Right cardiac atrium (tissue), 5 donors: ENCODE measurements around the gene SLC41A2. TPM values are rescaled to one million over a fixed set of nuclear protein-coding genes. Genes with fewer than 3 reads are reported as not detected.

Experiments
- ATAC-seq, 2 donors: fragments of 200-7000 bp; cut with Tn5 transposase; one replicate each; pipeline versions ENCODE4 v1.8.0 to v1.9.1; 2020; ENCODE audit warnings: moderate library complexity in 2 of 2, mild to moderate bottlenecking in 1 of 2
- DNase-seq, 3 donors: peaks; one replicate each; pipeline ENCODE4 v3.0.0-alpha.2; 2020
- H3K27ac ChIP-seq: one replicate; pipeline ENCODE4 v1.5.1; 2013; ENCODE audit warnings: mild to moderate bottlenecking, low read length, control low read depth, moderate library complexity
- H3K27me3 ChIP-seq: one replicate; pipeline ENCODE4 v1.6.1; 2013; ENCODE audit not compliant: control insufficient read depth, insufficient read depth
- H3K4me1 ChIP-seq: one replicate; pipeline ENCODE4 v1.6.1; 2013; ENCODE audit warnings: low read length; ENCODE audit not compliant: control insufficient read depth, insufficient read depth
- H3K4me3 ChIP-seq: one replicate; pipeline ENCODE4 v1.5.1; 2013; ENCODE audit warnings: low read length, control low read depth
- H3K9me3 ChIP-seq: one replicate; pipeline ENCODE4 v1.6.1; 2013; ENCODE audit warnings: low read length; ENCODE audit not compliant: control insufficient read depth
- WGBS: extraction: QIAGEN DNeasy Blood & Tissue Kit; methylation state at CpG from one replicate; pipeline ENCODE4 v1.1.7; 2013; 5-methylcytosine and 5-hydroxymethylcytosine counted together
- intact Hi-C, 4 donors: fragments of 100-400 bp; cut with DNase I; formaldehyde crosslinking; loops; one replicate each; pipeline versions ENCODE4 v1.11.0 to v1.14.0; 2022 to 2023
- polyA plus RNA-seq: library from polyadenylated mRNA; stranded (reverse); fragments of 200-250 nt; gene quantifications from one replicate; pipeline ENCODE4 v1.2.3, GENCODE V29; 2013
- total RNA-seq, 4 donors: library from RNA; stranded (reverse); fragmentation: NEBNext Ultra II Directional; extraction: Animal tissue kit (Norgen Biotek cat#: 25700); gene quantifications; one replicate each; pipeline ENCODE4 v1.2.1, GENCODE V29; 2021
- donor health status: healthy with polysubstance abuse.
- donor health status: DM: no; HTN: yes; CAD: no.
- donor health status: DM: no; HTN: no; CAD: no.
- donor health status: DM: no; HTN: yes; CAD: no; lungs with severe emphysema.
- donor health status: DM: yes; HTN: yes; CAD: no.

SLC41A2 gene
- total and polyA plus RNA-seq, 5 donors = 1.2 to 15.7 (median 9.9) TPM

DNA sequence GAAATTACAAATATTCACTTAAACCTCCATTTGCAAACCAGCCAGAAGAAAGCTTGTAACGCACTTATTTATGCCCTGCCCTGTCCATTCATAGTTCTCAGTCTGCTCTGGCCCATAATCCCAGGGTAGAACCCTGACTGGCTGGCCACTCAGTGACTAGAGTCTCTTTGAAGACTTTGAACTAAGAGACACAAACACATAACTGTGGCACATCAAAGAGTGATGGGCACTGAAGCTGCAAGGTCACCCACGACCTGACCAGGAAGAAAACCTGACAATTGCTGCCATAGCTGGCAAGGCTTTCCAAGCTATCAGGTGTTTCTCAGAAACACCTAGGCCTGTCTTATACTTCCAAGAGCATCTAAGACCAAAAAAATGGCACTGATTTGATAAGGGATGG lies 28.7 kb downstream of the SLC41A2 start:
- no peak for DNase-seq
- intact Hi-C loops = no loop called here
- Histone ChIP-seq H3K27me3 (no peaks in the 10 kb centered on the region), H3K27ac (no peak overlapping the region), H3K4me3 (no peak overlapping the region), H3K9me3 (no peaks in the 10 kb centered on the region), H3K4me1 (no peaks in the 10 kb centered on the region)
- ATAC-seq = no peak
- WGBS = 83% methylated on average over 2 of the region's 2 CpGs

DNA sequence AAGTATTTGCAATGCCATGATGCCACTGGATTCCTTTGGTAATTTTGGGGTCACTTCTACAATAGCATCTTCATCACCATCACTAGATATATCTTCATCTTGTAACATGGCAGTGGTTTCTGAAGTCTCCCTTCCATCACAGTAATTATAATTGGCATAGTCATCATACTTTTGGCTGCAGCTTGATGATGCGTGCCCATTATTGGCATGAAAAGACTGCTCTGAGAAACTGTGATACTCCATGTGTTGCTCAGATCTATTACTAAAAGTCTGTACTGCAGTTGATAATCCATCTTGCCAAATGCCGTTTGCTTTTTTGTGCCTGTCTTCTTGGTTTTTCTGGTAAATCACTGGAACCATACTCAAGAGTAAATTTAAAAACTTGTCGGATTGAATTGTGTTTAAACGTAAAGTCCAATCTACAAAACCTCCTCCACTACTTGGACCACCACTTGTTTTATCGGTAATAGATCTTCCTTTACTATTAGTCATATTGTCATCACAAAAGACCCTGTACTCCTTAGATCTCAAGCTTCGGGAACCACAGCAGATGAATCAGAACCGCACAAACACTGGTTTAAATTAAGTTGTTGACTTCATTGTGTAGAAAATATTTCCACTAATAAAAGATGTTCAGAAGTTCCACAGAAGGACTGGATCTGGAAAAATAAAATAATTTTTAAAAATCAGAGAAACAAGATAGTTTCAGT lies 29.9 kb downstream of the SLC41A2 start:
- Histone ChIP-seq H3K9me3 (no peaks in the 10 kb centered on the region), H3K27ac (no peak overlapping the region), H3K4me3 (no peak overlapping the region), H3K4me1 (no peaks in the 10 kb centered on the region), H3K27me3 (no peaks in the 10 kb centered on the region)
- 92% methylated on average over 7 of the region's 7 CpGs for WGBS
- DNase-seq = no peak
- intact Hi-C loops = no loop called here
- ATAC-seq = no peak

DNA sequence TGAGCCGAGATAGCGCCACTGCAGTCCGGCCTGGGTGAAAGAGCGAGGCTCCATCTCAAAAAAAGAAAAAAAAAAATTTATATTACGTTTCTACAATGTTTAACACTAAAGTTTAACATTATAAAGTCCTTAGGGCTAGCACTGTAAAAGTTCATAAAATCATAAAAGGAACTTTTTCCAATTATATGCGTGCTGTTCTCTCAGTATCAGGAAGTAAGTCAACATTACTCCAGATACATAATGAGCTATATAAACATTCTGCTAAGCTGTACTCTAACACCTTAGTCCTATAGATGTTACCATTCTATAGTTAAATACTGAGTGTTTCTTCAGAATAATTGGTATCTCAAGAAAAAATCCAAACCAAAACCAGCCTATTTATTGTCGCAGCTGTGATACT lies 32.6 kb downstream of the SLC41A2 start:
- ATAC-seq (no peak), DNase-seq (no peak)
- Histone ChIP-seq H3K4me1 (no peaks in the 10 kb centered on the region), H3K27me3 (no peaks in the 10 kb centered on the region), H3K9me3 (no peaks in the 10 kb centered on the region), H3K27ac (no peak overlapping the region), H3K4me3 (no peak overlapping the region)
- intact Hi-C loops = no loop called here
- WGBS = 94% methylated on average over 7 of the region's 7 CpGs

DNA sequence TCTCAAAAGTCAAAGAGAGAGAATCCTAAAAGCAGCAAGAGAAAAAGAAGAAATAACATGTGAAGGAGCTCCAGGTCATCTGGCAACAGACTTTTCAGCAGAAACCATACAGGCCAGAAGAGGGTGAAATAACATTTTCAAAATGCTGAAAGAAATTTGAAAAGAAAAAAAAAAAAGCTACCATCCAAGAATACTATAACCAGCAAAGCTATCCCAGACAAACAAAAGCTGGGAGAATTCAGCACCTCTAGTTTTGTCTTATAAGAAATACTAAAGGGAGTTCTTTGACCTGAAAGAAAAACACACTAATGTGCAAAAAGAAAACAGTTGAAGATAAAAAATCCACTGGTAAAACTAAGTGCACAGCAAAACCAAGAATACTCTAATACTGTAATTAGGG lies 36.8 kb downstream of the SLC41A2 start:
- H3K4me1 ChIP-seq = no peaks in the 10 kb centered on the region
- H3K27ac ChIP-seq = no peak overlapping the region
- no peak overlapping the region for H3K4me3 ChIP-seq
- DNase-seq (no peak), ATAC-seq (no peak)
- H3K27me3 ChIP-seq = no peaks in the 10 kb centered on the region
- intact Hi-C loops = no loop called here
- no peaks in the 10 kb centered on the region for H3K9me3 ChIP-seq

DNA sequence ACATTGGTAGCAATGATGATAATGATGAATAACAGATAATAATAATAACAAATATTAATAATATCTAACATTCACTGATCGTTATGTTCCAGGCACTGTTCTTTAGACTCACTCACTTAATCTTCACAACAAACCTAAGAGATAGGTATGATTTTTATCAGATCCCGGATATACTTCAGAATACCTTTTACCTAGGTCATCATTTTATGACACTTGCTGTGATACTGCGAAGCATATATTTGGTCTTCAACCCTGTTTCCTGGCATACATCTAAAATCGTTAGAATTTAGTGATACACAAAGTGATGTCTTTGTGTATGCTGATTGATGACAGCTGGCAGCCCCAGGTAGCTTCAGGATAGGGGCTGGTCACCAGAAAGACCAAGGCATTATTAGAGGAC lies 46.1 kb downstream of the SLC41A2 start:
- no peak for DNase-seq
- Histone ChIP-seq H3K27me3 (no peaks in the 10 kb centered on the region), H3K4me1 (no peaks in the 10 kb centered on the region), H3K9me3 (no peaks in the 10 kb centered on the region), H3K27ac (no peak overlapping the region), H3K4me3 (no peak overlapping the region)
- WGBS = 87% methylated on average over 4 of the region's 4 CpGs
- ATAC-seq = no peak
- intact Hi-C loops = no loop called here

DNA sequence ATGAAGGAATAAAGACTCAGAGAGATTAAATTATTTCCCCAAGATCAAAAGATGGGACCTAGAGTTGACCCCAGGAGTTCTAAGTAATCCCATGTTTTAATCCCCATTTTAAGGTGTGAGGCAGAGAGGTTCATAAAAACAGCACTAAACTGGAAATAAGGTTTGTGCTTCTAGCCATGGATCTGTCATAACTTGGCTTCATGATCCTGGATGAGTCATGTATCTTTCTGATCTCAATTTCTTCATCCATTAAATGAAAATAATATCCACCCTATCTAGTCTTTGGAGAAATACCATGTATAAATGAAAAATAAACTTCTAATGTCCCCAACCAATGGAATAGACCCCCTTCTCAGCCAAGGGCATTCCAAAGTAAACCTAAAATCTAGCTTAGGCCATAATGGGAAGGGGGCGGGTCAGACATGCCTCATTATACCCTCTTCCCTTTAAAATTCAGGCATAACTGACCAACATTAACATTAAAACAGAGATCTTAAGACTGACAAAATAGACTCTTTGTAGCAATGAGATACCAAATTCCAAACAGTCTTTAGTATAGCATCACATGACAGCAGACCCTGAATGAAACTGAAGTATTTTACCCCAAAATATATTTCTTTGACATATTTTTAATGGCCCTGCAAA lies 47.8 kb downstream of the SLC41A2 start:
- no peak overlapping the region for H3K4me3 ChIP-seq
- H3K9me3 ChIP-seq = no peaks in the 10 kb centered on the region
- 98% methylated on average over 1 of the region's 1 CpG for WGBS
- no peaks in the 10 kb centered on the region for H3K4me1 ChIP-seq
- no peak for ATAC-seq
- no peak for DNase-seq
- intact Hi-C loops = no loop called here
- H3K27ac ChIP-seq = no peak overlapping the region
- no peaks in the 10 kb centered on the region for H3K27me3 ChIP-seq

DNA sequence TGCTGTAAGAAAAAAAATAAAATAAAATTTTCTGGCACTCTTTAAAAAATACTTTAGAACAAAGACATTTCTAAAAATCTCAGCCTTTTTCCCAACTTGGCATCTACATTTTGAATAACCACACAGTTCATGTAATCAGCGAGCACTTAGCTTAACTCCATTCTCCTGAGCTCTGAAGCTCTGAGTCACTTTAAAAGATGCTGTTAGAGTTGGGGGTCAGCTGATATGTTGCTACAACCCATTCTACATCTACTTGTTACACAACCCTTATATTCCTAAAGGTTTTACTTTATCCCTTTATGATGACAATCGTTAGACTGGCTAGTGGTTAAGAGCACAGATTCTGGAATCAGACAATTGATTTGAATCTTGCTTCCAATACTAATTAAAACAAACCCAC lies 48.3 kb downstream of the SLC41A2 start:
- no peak for DNase-seq
- Histone ChIP-seq H3K27ac (no peak overlapping the region), H3K4me3 (no peak overlapping the region), H3K27me3 (no peaks in the 10 kb centered on the region), H3K4me1 (no peaks in the 10 kb centered on the region), H3K9me3 (no peaks in the 10 kb centered on the region)
- 74% methylated on average over 2 of the region's 2 CpGs for WGBS
- ATAC-seq = peak in 1 of 2 donors; percentile 59
- intact Hi-C loops = no loop called here

Other genes with a start within 250 kb of the SLC41A2 start
- 10 to 100 TPM in 1 of 4 donors, 1 to 10 TPM in 3; 6.9 to 11.2 (median 8.9) TPM for gene NOPCHAP1, start 28.0 kb upstream of the SLC41A2 start, total RNA-seq
- 5.0 TPM for gene NOPCHAP1, start 28.0 kb upstream of the SLC41A2 start, polyA plus RNA-seq
- 1 to 10 TPM; 2.0 to 5.8 (median 5.2) TPM for gene ALDH1L2, start 126.2 kb upstream of the SLC41A2 start, total RNA-seq
- gene ALDH1L2, start 126.2 kb upstream of the SLC41A2 start, polyA plus RNA-seq = 1.2 TPM
- gene WASHC4, start 149.4 kb upstream of the SLC41A2 start, total RNA-seq = 10 to 100 TPM; 22.8 to 29.9 (median 27.2) TPM
- 9.5 TPM for gene WASHC4, start 149.4 kb upstream of the SLC41A2 start, polyA plus RNA-seq